GM19328 (cell line): ENCODE data around the gene EBI3.
"Not testable (repeated sequence)": the region's sequence is repeated elsewhere in the genome, so short reads cannot be mapped to it uniquely, and the experiment has no call there.

Source experiments
- ATAC-seq: cut with Tn5 transposase; IDR thresholded peaks from one replicate; pipeline ENCODE4 v1.9.1; 2021; ENCODE audit warnings: mild to moderate bottlenecking, moderate library complexity; ENCODE audit not compliant: unreplicated experiment

The EBI3 gene

GRCh38 chr19:4233282-4233853 is 4.0 kb downstream of the EBI3 start:
- no peak for ATAC-seq

- no peak for ATAC-seq
Observed at GRCh38 chr19:4234142-4234861, 5.0 kb downstream of the EBI3 start.

- no peak for ATAC-seq
Observed at GRCh38 chr19:4234862-4235201, 5.5 kb downstream of the EBI3 start.

DNA sequence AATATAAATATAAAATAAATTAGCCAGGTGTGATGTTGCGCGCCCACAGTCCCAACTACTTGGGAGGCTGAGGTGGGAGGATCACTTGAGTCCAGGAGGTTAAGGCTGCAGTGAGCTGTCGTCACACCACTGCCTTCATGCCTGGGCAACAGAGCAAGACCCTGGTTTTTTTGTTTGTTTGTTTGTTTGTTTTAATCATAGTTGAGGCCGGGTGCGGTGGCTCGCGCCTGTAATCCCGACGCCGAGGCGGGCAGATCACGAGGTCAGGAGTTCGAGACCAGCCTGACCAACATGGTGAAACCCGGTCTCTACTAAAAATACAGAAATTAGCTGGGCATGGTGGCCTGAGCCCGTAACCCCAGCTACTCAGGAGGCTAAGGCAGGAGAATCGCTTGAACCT is 8.2 kb downstream of the EBI3 start:
- ATAC-seq = not testable (repeated sequence)

DNA sequence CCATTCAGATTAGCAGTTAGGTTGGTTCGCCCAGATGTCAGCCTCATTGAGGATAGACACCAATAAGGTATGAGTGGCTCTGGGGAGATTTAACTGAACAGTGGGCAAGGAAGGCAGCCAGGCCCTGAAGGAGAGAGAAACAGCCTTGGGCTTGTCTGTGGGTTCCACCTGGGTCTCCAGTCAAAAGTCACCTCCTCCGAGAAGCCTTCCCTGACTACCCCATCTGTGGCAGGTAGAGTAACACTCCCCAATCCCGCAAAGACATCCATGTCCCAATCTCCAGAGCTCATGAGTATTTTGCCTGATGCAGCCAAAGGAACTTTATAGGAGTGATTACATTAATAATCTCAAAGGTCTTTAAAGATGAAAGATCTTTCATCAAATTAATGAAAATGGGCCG is 9.5 kb downstream of the EBI3 start:
- ATAC-seq = no peak

DNA sequence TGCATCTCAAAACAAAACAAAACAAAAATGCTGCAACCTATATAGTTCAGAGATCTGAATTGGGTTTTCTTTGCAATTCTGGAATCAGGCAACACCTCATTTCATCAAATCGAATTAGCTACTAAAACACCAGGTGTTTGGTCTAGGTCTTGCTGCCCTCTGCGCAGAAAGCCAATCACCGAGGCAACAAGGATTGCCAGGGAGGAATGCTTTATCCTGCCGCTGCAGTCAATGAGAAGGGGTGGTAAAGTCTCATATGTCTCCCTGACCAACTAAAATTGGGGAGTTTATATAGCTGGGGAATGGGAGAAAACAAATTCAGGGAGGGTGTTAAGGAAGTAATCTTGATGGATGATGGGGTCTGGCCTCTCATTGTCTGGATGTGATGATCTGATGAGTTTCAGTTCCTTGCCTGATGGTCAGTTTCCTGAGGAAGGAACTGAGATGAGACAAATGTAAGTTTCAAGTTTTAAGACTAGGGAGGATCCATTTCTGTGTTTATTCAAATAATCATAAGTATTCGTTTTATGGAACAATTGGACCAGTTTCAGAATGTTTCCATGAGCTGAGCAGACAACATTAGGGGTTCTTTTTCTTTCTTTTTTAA is 12.6 kb downstream of the EBI3 start:
- no peak for ATAC-seq

DNA sequence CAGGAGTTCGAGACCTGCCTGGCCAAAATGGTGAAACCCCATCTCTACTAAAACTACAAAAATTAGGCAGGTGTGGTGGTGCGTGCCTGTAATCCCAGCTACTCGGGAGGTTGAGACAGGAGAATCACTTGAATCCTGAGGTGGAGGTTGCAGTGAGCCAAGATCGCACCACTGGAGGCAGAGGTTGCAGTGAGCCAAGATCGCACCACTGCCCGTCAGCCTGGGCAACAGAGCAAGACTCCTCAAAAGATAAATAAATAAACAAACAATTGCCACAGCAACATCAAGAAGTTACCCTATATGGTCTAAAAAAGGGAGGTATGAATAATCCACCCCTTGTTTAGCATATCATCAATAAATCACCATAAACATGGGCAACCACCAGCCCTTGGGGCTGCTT is 16.6 kb downstream of the EBI3 start:
- ATAC-seq = not testable (repeated sequence)

GRCh38 chr19:4246767-4247593 is 17.7 kb downstream of the EBI3 start, which contains the start of gene YJU2:
YJU2 (plus strand) TSS chr19:4247080; CDS start chr19:4247147, 67 bp downstream.
- peak; percentile 77 for ATAC-seq

DNA sequence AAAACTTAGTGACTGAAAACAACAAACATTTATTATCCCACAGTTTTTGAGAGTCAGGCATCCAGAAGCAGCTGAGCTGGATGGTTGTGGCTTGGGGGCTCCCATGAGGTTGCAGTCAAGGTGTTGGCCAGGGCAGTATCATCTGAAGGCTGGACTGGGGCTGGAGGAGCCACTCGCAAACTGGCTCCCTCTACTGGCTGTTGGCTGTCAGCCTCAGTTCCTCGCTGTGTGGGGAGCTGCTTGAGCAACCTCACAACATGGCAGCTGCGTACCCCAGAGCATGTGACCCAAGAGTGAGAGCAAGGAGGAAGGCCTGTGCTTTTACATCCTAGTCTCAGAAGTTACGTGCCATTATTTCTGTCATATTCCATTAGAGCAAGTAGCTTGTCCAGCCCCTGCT is 27.2 kb downstream of the EBI3 start:
- ATAC-seq = no peak

GRCh38 chr19:4257025-4257424 is 27.7 kb downstream of the EBI3 start:
- ATAC-seq = no peak

GRCh38 chr19:4258181-4258580 is 28.9 kb downstream of the EBI3 start:
- no peak for ATAC-seq

DNA sequence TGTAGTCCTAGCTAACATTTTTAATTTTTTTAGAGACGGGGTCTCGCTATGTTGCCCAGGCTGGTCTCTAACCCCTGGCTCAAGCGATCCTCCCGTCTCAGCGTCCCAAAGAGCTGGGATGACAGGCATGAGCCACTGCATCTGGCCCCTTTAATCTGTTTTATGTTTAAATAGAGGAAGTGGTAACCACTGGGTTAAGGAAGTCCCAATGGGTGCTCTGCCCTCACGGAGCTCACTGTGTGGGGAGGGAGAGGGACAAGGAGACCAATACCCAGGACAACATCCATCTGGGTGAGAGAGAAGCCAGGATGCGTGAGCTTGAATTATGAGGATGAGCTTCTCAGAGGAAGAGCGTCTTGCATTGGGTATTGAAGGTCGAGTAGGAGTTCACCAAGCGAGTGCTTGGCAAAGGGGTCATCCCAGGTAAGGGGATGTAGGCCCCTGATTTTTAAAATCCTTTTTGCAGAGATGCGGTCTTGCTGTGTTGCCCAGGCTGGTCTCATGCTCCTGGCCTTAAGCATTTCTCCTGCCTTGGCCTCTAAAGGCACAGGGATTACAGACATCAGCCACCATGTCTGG is 31.4 kb downstream of the EBI3 start:
- ATAC-seq = no peak

DNA sequence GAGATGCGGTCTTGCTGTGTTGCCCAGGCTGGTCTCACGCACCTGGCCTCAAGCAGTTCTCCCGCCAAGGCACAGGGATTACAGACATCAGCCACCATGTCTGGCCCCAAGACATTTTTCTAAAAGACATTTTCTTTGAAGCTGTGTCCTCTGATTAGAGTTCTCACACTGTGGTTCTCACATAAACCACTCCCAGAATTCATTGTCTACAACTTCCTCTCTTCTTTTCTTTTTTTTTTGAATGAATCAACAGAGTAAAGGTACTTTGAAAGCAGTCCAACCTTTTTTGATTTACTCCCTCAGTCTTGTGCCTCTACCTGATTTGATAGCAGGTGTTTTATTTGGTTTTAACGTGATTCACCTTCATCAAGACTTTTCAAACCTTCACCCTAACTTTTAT is 35.5 kb downstream of the EBI3 start:
- ATAC-seq = no peak

- no peak for ATAC-seq
Observed at GRCh38 chr19:4266253-4267000, 37.1 kb downstream of the EBI3 start.

DNA sequence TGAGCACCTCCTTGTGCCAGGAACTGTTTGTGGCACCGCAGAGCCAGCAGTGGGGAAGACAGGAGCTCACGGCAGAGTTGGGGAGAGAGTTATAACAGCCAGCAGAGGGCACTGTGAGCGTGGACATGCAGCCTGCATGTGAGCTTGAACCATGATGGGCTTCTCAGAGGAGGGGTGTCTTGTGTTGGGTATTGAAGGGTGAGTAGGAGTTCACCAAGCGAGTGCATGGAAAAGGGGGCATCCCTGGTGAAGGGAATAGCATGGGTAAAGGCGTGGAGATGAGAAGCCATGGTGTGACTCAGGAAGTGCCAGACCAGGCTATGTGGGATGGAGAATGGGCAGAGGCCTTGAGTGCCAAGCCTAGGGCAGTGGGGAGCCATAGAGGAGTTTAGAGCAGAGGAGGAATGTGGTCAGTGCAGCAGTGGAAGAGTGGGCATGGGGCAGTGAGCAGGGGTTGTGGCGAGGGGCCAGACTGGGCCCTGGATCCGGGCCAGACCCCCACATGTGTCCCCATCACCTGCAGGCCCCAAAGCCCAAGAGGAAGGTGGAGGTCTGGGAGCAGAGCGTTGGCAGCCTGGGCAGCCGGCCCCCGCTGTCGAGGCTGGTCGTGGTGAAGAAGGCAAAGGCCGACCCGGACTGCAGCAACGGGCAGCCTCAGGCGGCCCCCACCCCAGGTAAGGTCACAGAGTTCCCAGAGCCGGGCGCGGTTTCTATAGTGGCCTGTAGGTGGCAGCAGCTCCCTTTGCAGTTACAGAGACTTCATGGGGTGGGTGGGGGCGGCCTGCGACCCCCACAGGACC is 38.0 kb downstream of the EBI3 start:
- ATAC-seq = no peak

- no peak for ATAC-seq
Observed at GRCh38 chr19:4267901-4268815, 38.8 kb downstream of the EBI3 start.

- no peak for ATAC-seq
Observed at GRCh38 chr19:4268816-4269430, 39.6 kb downstream of the EBI3 start.

- no peak for ATAC-seq
Observed at GRCh38 chr19:4272894-4273293, 43.6 kb downstream of the EBI3 start.
